ENCODE data around the gene SLC2A13. TPM values are rescaled to one million over a fixed set of nuclear protein-coding genes. Genes with fewer than 3 reads are reported as not detected.

SLC2A13 gene
- total RNA-seq, 4 donors from 2014 or later = 1.4 to 2.8 (median 2.3) TPM

DNA sequence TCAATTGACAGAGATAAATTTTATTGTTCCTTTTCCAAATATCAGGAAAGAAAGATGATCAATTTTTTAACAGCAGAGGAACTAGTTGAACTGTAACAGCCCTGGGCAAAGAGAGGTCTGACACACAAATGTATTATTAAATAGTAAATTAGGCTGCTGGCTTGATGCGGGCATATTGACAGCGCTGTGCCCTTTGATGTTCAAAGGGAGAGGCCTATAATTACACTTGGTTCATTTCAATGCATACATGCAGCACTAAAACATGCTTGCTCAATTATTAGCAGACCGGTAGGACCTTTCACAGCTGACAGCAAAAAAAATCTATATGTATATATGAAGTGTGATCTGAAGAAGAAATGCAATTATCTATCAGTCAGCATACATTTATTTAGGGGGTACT is 219.8 kb downstream of the SLC2A13 start:
- Histone ChIP-seq H3K27ac (no peak overlapping the region), H3K36me3 (no peaks in the 10 kb centered on the region), H3K27me3 (no peaks in the 10 kb centered on the region), H3K9me3 (no peaks in the 10 kb centered on the region), H3K4me3 (no peak overlapping the region), H3K4me1 (no peaks in the 10 kb centered on the region)
- no peak for TF ChIP-seq POLR2A (IDR thresholded peaks at IDR 0.05)
- TF ChIP-seq, protein P1, sequence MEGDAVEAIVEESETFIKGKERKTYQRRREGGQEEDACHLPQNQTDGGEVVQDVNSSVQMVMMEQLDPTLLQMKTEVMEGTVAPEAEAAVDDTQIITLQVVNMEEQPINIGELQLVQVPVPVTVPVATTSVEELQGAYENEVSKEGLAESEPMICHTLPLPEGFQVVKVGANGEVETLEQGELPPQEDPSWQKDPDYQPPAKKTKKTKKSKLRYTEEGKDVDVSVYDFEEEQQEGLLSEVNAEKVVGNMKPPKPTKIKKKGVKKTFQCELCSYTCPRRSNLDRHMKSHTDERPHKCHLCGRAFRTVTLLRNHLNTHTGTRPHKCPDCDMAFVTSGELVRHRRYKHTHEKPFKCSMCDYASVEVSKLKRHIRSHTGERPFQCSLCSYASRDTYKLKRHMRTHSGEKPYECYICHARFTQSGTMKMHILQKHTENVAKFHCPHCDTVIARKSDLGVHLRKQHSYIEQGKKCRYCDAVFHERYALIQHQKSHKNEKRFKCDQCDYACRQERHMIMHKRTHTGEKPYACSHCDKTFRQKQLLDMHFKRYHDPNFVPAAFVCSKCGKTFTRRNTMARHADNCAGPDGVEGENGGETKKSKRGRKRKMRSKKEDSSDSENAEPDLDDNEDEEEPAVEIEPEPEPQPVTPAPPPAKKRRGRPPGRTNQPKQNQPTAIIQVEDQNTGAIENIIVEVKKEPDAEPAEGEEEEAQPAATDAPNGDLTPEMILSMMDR (IDR thresholded peaks at IDR 0.05 in 4 of 5, conservative IDR thresholded peaks at IDR 0.05 in 1 of 5) = no peak
- intact Hi-C loops (cut with DNase I; ENCODE audit: low total_unique reads) = no loop called here
- no peak for DNase-seq
- no peak for ATAC-seq
- in situ Hi-C loops (cut with MboI; ENCODE audit: low sequenced_read_pairs in 4 of 4) = no loop called here

DNA sequence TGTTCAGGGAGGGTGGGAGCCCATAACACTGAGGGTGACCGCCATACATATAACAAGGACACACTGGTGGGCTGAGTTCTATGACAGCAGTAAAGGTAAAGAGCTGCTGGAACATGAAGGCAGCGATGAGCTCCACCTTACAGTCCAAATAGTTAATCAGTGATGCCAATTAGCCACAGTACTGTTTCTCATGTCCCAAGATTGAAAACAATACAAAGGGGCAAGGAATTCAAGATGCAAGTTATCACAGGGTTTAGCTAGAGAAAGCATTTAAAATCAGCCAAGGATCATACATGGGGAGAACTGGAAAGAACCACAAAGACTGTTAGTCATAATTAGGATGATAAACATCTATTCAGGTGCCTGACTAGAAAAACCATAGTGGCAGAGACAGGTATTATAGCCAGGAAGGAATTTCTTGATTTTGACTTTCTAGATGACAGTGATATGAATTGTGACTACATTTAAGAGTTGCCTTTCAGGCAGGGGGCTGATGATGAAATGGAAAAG is 221.2 kb downstream of the SLC2A13 start:
- H3K36me3 ChIP-seq = no peaks in the 10 kb centered on the region
- H3K27me3 ChIP-seq = no peaks in the 10 kb centered on the region
- ATAC-seq (no peak), DNase-seq (no peak)
- H3K9me3 ChIP-seq = no peaks in the 10 kb centered on the region
- H3K27ac ChIP-seq = no peak overlapping the region
- in situ Hi-C loops (cut with MboI; ENCODE audit: low sequenced_read_pairs in 4 of 4) (no loop called here), intact Hi-C loops (cut with DNase I; ENCODE audit: low total_unique reads) (no loop called here)
- H3K4me1 ChIP-seq = no peaks in the 10 kb centered on the region
- H3K4me3 ChIP-seq = no peak overlapping the region
- TF ChIP-seq, protein P1 (IDR thresholded peaks at IDR 0.05 in 4 of 5, conservative IDR thresholded peaks at IDR 0.05 in 1 of 5) = no peak
- no peak for TF ChIP-seq POLR2A (IDR thresholded peaks at IDR 0.05)

GRCh38 chr12:39883411-39883810 is 222.5 kb downstream of the SLC2A13 start:
- Histone ChIP-seq H3K36me3 (no peaks in the 10 kb centered on the region), H3K4me3 (no peak overlapping the region), H3K9me3 (no peaks in the 10 kb centered on the region), H3K4me1 (no peaks in the 10 kb centered on the region), H3K27ac (no peak overlapping the region), H3K27me3 (no peaks in the 10 kb centered on the region)
- intact Hi-C loops (cut with DNase I; ENCODE audit: low total_unique reads) = no loop called here
- in situ Hi-C loops (cut with MboI; ENCODE audit: low sequenced_read_pairs in 4 of 4) = no loop called here
- TF ChIP-seq, protein P1 (IDR thresholded peaks at IDR 0.05 in 4 of 5, conservative IDR thresholded peaks at IDR 0.05 in 1 of 5) = no peak
- TF ChIP-seq POLR2A (IDR thresholded peaks at IDR 0.05) = no peak
- DNase-seq = no peak
- ATAC-seq = no peak

GRCh38 chr12:39878753-39879152 is 227.1 kb downstream of the SLC2A13 start:
- H3K27ac ChIP-seq = no peak overlapping the region
- no peak overlapping the region for H3K4me3 ChIP-seq
- H3K4me1 ChIP-seq = no peaks in the 10 kb centered on the region
- DNase-seq = no peak
- H3K27me3 ChIP-seq = no peaks in the 10 kb centered on the region
- in situ Hi-C loops (cut with MboI; ENCODE audit: low sequenced_read_pairs in 4 of 4) (no loop called here), intact Hi-C loops (cut with DNase I; ENCODE audit: low total_unique reads) (no loop called here)
- no peak for TF ChIP-seq POLR2A (IDR thresholded peaks at IDR 0.05)
- TF ChIP-seq, protein P1 (IDR thresholded peaks at IDR 0.05 in 4 of 5, conservative IDR thresholded peaks at IDR 0.05 in 1 of 5) = no peak
- H3K36me3 ChIP-seq = no peaks in the 10 kb centered on the region
- H3K9me3 ChIP-seq = no peaks in the 10 kb centered on the region
- ATAC-seq = no peak

GRCh38 chr12:39875721-39876120 is 230.2 kb downstream of the SLC2A13 start:
- H3K27ac ChIP-seq = no peak overlapping the region
- H3K4me1 ChIP-seq = no peaks in the 10 kb centered on the region
- no peak overlapping the region for H3K4me3 ChIP-seq
- in situ Hi-C loops (cut with MboI; ENCODE audit: low sequenced_read_pairs in 4 of 4) = no loop called here
- no peaks in the 10 kb centered on the region for H3K27me3 ChIP-seq
- H3K9me3 ChIP-seq = no peaks in the 10 kb centered on the region
- intact Hi-C loops (cut with DNase I; ENCODE audit: low total_unique reads) = no loop called here
- DNase-seq = no peak
- no peak for ATAC-seq
- TF ChIP-seq, protein P1 (IDR thresholded peaks at IDR 0.05 in 4 of 5, conservative IDR thresholded peaks at IDR 0.05 in 1 of 5) = no peak
- no peak for TF ChIP-seq POLR2A (IDR thresholded peaks at IDR 0.05)
- no peaks in the 10 kb centered on the region for H3K36me3 ChIP-seq
